ENCODE data around the gene XYLT1.
A peak's percentile ranks its signal among the peaks of the same experiment; 100 is the strongest.
"Not testable (repeated sequence)": the region's sequence is repeated elsewhere in the genome, so short reads cannot be mapped to it uniquely, and the experiment has no call there.

Gene XYLT1

GRCh38 chr16:17470908-17471718 lies at the start of gene XYLT1:
XYLT1 (minus strand) TSS chr16:17470960; CDS start chr16:17470796, 164 bp downstream.
- DNase-seq (ENCODE audit: low spot score): peak; percentile 76

GRCh38 chr16:17520111-17520510 lies 49.4 kb upstream of the XYLT1 start:
- DNase-seq (ENCODE audit: low spot score): no peak

DNA sequence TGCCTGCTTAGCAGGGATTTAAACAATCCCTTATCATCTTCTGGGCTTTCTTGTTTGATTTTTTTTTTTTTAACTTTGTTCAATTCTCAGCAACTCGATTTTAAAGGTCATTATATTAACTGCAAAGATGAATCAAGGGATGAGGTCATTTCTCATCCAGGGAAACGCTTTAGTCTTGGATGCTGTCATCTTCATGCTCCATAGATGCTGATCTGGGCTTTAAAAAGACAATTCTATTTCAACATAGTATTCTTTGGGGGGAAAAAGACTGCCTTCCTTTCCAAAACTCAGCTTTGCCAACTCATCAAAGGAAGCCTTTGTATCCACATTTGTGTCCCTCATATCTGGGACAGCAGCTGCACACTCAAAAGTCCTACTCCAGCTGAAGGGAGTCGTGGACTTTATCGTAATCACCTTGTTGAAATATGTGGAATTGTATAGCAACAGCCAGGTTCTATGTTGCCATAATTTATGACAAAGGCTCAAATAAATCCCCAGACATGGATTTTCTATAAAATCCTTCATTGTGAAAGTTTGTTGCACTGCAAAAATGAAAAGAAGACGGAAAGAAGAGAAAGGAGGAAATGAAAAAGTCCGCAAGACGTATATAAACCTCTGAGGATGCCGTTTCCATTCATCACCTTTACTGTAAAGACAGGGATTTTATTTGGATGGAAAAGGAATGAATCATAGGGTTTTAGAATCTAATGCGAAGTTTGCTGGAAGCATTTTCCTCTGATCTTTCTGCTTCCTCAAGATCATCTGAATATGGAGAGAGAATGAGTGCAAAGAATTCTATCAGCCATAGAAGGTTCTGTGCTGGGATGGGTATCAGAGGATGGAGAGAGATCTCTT lies 48.6 kb upstream of the XYLT1 start:
- peak; percentile 22 for DNase-seq (ENCODE audit: low spot score)

DNA sequence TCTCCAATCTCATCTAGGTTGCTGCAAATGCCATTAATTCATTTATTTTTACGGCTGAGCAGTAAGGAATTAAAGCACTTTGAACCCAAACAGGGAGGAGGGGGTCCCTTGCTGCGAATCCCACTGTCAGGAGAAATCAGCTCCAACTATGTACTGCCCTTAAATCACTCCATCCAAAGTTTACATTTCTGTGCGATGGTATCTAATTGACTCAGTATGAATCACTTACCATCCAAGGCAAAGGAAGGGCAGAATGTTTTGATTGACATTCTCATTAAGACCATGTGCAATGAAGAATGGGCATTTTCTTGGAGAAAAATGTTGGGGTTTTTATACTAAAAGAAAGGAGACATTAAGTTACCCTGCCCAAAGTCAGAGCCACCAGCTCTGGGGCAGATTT lies 47.7 kb upstream of the XYLT1 start:
- peak; percentile 13 for DNase-seq (ENCODE audit: low spot score)

DNA sequence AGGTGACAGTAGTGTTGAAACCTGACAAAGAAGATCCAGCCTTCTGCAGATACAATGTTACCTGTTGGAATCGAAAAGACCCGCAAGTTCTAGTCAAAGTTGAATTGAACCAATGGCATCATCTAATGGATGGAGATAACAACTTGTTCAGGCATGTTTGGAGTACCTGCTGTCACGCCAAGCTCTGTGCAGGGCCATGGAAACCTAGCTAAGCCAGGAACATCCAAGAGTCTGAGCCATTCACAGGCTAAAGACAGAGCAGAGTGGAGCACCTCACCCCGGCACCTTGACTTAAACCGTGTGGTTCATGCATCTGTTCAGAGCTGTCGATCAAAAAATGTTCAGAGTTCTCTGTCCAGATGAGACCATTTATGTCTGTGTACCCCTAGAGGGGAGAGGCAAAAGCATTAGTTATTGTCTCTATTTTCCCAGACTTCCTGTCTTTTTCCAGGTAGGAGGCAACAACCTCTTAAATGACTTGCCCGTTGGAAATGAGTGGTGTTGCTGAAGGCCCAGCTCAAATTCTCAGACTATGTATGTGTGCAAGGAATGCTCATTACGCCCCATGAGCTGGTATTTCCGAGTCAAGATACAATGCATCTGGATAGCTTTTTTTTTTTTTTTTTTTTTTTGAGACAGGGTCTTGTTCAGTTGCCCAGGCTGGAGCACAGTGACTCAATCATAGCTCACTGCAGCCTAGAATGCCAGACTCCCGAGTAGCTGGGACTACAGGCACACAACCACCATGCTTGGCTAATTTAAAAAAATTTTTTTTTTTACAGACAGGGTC lies 44.9 kb upstream of the XYLT1 start:
- peak; percentile 71 for DNase-seq (ENCODE audit: low spot score)

DNA sequence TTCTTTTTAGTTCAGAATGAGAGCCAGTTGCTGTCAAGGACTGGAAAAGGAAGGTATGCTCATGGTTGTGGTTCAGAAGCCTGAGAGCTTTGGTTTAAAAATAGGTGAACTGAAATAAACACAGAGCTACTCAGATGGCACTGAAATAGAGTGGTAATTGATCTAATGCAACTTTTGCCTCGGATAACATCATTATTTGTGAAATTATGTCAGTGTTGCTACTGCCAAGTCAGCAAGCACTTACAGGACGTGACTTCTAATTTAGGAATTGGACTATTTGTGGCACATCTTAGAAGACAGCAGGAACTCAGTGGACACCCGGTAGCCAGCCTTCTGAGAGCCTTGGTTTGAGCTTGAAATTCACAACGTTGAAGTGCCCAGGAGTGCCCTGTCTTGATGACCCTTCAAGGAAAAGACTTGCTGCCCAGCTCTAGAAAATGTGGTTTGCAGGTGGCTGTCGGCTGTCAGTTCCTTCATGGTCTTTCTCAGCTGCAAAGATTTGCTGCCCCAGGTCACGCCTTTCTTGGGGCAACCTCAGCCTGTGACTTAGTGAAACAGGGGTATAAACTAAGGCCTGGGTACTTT lies 42.0 kb upstream of the XYLT1 start:
- no peak for DNase-seq (ENCODE audit: low spot score)

DNA sequence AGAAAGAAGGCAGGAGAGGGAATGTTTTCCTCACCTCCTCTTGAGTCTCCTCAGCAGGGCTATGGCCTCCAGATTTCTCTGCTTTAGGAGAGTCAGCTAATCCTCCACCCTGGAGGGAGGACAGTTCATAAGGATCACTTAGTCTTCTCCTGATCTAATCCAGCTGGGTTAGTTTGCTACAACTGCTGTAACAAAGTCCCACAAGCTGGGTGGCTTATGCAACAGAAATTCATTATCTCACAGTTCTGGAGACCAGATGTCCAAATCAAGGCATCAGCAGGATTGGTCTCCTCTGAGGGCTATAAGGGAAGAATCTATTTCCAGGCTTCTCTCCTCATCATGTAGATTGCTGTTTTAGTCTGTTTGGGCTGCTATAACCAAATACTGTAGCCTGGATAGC lies 40.6 kb upstream of the XYLT1 start:
- DNase-seq (ENCODE audit: low spot score): no peak

DNA sequence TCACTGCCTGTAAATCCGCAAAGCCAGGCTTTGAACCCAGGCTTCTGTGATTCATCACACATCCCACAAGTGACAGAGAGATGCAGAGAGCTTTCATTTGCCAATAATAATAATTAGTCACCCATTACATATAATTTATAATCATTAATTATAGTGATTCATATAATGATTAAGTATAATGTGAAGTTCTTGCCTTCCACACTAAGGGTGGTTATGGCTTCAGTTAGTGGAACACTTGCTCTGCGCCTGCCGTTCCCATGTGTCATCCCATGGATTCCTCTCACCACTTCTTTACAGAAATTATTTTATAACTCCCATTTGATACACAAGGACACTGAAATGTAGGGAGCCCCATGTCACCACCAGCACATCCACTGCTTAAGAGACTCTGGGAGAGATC lies 39.8 kb upstream of the XYLT1 start:
- no peak for DNase-seq (ENCODE audit: low spot score)

GRCh38 chr16:17509194-17509593 lies 38.4 kb upstream of the XYLT1 start:
- no peak for DNase-seq (ENCODE audit: low spot score)

- no peak for DNase-seq (ENCODE audit: low spot score)
These were observed 37.5 kb upstream of the XYLT1 start for GRCh38 chr16:17508303-17508702.

DNA sequence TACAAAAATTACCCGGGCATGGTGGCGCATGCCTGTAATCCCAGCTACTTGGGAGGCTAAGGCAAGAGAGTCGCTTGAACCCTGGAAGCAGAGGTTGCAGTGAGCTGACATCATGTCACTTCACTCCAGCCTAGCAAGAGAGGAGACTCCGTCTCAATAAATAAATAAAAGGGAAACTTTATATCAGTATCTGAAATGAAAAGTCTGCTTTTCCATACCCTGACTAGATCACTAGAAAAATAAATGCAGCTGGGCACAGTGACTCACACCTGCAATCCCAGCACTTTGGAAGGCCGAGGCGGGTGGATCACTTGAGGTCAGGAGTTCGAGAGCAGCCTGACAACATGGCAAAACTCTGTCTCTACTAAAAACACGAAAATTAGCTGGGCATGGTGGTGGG lies 36.8 kb upstream of the XYLT1 start:
- DNase-seq (ENCODE audit: low spot score): not testable (repeated sequence)

- DNase-seq (ENCODE audit: low spot score): not testable (repeated sequence)
These were observed 35.1 kb upstream of the XYLT1 start for GRCh38 chr16:17505828-17506227.

DNA sequence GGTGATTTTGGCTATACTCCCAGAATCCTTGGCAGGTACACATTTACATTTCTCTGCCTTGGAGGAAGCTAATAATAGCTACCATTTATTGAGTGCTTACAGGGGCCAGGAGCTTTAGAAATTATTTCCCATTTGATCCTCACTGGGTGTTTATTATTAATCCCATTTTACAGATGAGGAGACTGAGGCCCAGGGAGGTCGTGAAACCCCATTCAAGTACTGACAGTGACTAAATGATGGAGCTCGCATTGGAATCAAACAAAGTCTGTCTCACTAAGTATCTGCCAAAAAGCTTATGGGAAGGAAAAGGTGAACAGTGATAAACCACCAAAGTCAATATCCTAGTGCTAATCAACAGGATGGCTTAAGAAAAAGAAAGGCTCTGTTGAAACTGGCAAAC lies 33.3 kb upstream of the XYLT1 start:
- no peak for DNase-seq (ENCODE audit: low spot score)

DNA sequence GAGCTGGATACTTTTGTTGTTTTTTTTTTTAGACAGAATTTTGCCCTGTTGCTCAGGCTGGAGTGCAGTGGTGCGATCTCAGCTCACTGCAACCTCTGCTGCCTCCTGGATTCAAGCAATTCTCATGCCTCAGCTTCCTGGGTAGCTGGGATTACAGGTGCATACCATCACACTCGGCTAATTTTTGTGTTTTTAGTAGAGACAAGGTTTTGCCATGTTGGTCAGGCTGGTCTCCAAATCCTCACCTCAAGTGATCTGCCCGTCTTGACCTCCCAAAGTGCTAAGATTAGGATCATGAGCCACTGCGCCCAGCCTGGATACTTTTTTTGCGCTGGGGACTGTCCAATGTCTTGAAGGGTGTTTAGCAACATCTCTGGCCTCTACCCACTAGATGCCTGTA lies 32.6 kb upstream of the XYLT1 start:
- DNase-seq (ENCODE audit: low spot score): no peak

- DNase-seq (ENCODE audit: low spot score): no peak
These were observed 30.6 kb upstream of the XYLT1 start for GRCh38 chr16:17501321-17501720.

- DNase-seq (ENCODE audit: low spot score): no peak
These were observed 28.6 kb upstream of the XYLT1 start for GRCh38 chr16:17499223-17499902.

DNA sequence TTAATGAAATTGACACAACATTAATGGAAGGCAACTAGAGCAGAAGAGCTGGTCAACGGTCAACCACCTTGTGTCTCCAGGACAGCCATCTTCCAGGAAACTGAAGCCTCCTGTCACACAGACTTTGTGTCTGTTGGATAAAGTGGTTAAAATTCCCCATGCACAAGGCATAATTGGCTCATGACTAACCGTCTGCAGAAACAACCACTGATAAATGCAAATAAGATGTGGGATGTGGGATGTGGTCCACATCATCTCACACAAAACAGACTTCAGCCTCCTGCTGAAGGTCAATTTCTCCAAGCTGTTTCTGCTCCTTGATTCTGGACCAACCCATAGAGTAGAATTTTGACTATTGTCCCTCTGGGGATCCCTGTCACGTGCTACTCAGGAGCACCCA lies 26.9 kb upstream of the XYLT1 start:
- no peak for DNase-seq (ENCODE audit: low spot score)

DNA sequence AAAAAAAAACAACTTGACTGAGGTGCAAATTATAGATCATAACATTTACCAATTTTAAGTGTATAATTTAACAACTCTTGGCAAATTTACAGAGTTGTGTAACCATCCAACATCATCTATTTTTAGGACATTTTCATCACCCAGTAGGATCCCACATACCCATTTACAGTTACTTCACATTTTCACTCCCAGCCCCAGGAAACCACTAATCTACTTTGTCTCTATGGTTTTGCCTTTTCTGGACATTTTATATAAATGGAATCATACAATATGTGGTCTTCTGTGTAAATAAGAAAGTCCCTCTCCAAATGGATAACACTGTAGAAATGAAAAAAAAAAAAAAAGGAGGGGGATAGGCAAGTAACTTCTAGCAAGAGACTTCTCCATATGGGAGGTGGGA lies 26.1 kb upstream of the XYLT1 start:
- DNase-seq (ENCODE audit: low spot score): no peak

DNA sequence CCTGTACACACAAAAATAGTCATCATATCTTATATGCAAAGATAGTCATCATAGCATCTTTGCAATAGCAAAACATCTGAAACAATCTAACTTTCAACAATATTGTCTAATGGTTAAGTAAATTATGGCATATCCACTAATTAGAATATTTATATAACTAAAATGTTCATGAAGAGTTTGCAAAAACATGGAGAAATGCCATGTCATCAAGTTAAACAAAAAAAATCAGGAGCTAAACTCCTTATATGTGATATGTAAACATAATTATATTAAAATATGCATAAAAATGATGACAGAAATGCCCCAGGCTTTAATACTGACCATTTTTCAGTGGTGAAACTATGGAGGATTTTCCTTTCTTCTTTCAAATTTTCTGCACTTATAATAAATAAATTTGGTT lies 22.3 kb upstream of the XYLT1 start:
- DNase-seq (ENCODE audit: low spot score): no peak

DNA sequence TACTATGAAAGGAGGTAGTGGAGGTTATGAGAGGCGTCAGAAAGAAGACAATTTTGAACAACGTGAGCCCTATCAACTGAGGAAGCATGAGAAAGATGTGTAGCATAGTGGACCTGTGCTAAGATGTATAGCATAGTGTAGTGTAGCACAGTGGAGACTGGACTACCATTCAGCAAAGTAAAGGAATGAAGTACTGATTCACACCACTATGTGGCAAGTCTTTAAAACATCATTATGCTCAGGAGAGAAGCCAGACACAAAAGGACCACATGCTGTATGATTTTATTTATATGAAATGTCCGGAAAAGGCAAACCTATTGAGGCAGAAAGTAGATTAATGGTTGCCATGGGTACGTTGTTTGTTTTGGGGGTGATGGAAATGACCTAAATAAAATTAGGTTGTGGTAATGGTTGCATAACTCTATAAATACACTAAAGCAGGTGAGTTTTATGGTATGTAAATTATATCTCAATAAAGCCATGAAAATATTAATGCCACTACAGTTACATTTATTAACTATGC lies 20.4 kb upstream of the XYLT1 start:
- DNase-seq (ENCODE audit: low spot score): no peak

GRCh38 chr16:17488506-17488905 lies 17.7 kb upstream of the XYLT1 start:
- DNase-seq (ENCODE audit: low spot score): no peak

Measured in kidney tubule cell (primary cell).